WI38 (cell line): Measurements from ENCODE around the gene AIDA.

Source experiments
- H3K4me3 ChIP-seq: 2 replicates; pipeline ENCODE4 v1.5.1; 2011; ENCODE audit warnings: low read depth, mild to moderate bottlenecking, control low read depth, low read length
- CTCF ChIP-seq: IDR thresholded peaks from 2 replicates; pipeline ENCODE4 v1.5.1; 2012; ENCODE audit warnings: low read depth, mild to moderate bottlenecking, control low read depth, low read length

AIDA gene

GRCh38 chr1:222657899-222658298, 54.4 kb downstream of the AIDA start:
- TF ChIP-seq CTCF = no peak
- H3K4me3 ChIP-seq = no peak overlapping the region

- no peak for TF ChIP-seq CTCF
Observed at GRCh38 chr1:222656391-222657155, 55.7 kb downstream of the AIDA start.

GRCh38 chr1:222654849-222655248, 57.4 kb downstream of the AIDA start:
- no peak overlapping the region for H3K4me3 ChIP-seq
- TF ChIP-seq CTCF = no peak

More at GRCh38 chr1:222656391-222657155, 55.7 kb downstream of the AIDA start:
- H3K4me3 ChIP-seq = no peak overlapping the region

GRCh38 chr1:222653178-222653827, 59.0 kb downstream of the AIDA start:
- no peak for TF ChIP-seq CTCF
- no peak overlapping the region for H3K4me3 ChIP-seq

- H3K4me3 ChIP-seq = no peak overlapping the region
- no peak for TF ChIP-seq CTCF
Observed at GRCh38 chr1:222652676-222653075, 59.6 kb downstream of the AIDA start.

DNA sequence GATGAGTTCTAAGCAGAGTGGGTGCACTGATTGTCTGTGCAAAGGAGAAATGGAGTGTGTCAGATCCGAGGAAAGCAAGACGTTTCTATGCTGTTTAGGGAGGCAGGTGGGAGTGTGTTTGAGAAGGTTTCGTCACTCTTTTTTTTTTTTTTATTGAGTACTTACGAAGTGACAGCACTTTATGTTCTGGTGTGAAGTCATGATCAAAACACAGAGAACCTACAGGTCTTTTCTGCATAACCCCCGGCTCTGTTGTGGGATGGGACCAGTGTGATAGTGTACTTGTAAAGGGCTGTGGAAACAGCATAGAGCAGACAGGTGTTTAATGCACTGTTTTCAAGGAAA, 67.7 kb downstream of the AIDA start:
- TF ChIP-seq CTCF = no peak
- peak overlapping the region; percentile 97 for H3K4me3 ChIP-seq

DNA sequence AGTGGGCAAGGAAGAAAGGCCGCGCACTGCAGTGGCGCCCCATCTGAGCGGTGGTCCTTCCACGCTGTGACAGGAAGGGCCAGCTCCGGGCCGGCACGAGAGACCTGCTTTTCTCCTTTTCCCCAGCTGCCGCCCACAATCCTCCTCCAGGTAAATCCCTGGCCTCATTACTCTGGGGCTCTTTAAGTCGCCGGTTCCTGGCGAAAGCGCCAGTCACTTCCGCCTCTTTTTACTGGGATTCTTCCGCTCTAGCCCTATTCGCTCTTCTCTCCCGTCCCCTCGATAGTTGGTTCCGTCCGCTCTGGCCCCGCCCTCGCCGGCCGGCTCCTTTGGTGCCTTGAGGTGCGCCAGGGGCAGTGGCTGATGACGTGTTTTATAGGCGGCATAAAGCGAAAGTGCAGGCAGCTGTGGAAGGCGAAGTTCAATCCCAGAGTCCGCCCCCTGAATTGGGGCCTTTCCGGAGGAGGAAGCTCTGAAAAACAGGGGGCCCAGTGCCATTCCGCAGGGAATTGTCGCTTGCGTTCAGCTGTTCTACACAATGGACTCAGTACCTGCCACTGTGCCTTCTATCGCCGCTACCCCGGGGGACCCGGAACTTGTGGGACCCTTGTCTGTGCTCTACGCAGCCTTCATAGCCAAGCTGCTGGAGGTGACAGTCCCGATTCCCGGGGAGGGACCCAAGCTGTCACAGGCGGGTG, 68.2 kb downstream of the AIDA start:
- peak overlapping the region; percentile 97 for H3K4me3 ChIP-seq
- no peak for TF ChIP-seq CTCF
